IMR-90 (cell line): ENCODE measurements around the gene MRPL48. TPM values are rescaled to one million over a fixed set of nuclear protein-coding genes. Genes with fewer than 3 reads are reported as not detected.

Experiments used
- ATAC-seq: fragments of 200-7000 bp; cut with Tn5 transposase; 2 replicates; pipeline ENCODE4 v1.9.1; 2020; ENCODE audit warnings: low read depth, mild to moderate bottlenecking, moderate library complexity
- BruUV-seq: library from RNA; stranded (reverse); fragments of 400-500 nt; replicated peaks from 2 replicates; lab custom pipeline; 2021; lab: Mats Ljungman, UMichigan
- CTCF ChIA-PET: fragments of 300-600 bp; formaldehyde crosslinking; extraction: SDS; loops from one replicate; lab custom pipeline; 2021; ENCODE audit warnings: antibody characterized with exemption; lab: Yijun Ruan, JAX
- POLR2A ChIA-PET: fragments of 300-600 bp; sonication (Branson Sonifier 250); formaldehyde crosslinking; loops from one replicate; lab custom pipeline; 2022; ENCODE audit warnings: antibody characterized with exemption; ENCODE audit not compliant: unreplicated experiment; lab: Charles Lee
- DNase-seq: peaks from one replicate; pipeline ENCODE4 v3.0.0; 2013
- H2AFZ ChIP-seq: replicated peaks from 2 replicates; pipeline ENCODE3; 2013; ENCODE audit warnings: low read length, mild to moderate bottlenecking; ENCODE audit not compliant: poor library complexity
- H2AK5ac ChIP-seq: 2 replicates; pipeline ENCODE4 v1.6.1; 2013; ENCODE audit warnings: low read depth, low read length, inconsistent platforms
- H2AK9ac ChIP-seq: replicated peaks from 2 replicates; pipeline ENCODE3; 2013; ENCODE audit warnings: mild to moderate bottlenecking, low read depth, low read length, moderate library complexity; ENCODE audit not compliant: poor library complexity
- H2BK120ac ChIP-seq: 2 replicates; pipeline ENCODE4 v1.6.1; 2013; ENCODE audit warnings: low read depth, low read length, inconsistent platforms
- H2BK15ac ChIP-seq: 3 replicates; pipeline ENCODE4 v1.6.1; 2013; ENCODE audit warnings: low read depth, low read length, inconsistent platforms
- H2BK20ac ChIP-seq: 2 replicates; pipeline ENCODE4 v1.6.1; 2013; ENCODE audit warnings: low read depth, mild to moderate bottlenecking, inconsistent platforms, low read length, moderate library complexity
- H2BK5ac ChIP-seq: 2 replicates; pipeline ENCODE4 v1.6.1; 2013; ENCODE audit warnings: mild to moderate bottlenecking, low read depth, low read length, inconsistent platforms; ENCODE audit not compliant: poor library complexity, severe bottlenecking
- H3K14ac ChIP-seq: replicated peaks from 2 replicates; pipeline ENCODE4 v1.6.1; 2013; ENCODE audit warnings: low read depth, low read length, inconsistent platforms
- H3K18ac ChIP-seq: 2 replicates; pipeline ENCODE4 v1.6.1; 2013; ENCODE audit warnings: low read depth, low read length, control low read depth
- H3K23ac ChIP-seq: 2 replicates; pipeline ENCODE4 v1.6.1; 2013; ENCODE audit warnings: low read depth, low read length, inconsistent platforms
- H3K27ac ChIP-seq: 2 replicates; pipeline ENCODE4 v1.5.1; 2013; ENCODE audit warnings: mild to moderate bottlenecking, control low read depth, low read length; ENCODE audit not compliant: insufficient read depth
- H3K27me3 ChIP-seq: 2 replicates; pipeline ENCODE4 v1.6.1; 2013; ENCODE audit warnings: low read length; ENCODE audit not compliant: control insufficient read depth, insufficient read depth
- H3K36me3 ChIP-seq: 2 replicates; pipeline ENCODE4 v1.6.1; 2013; ENCODE audit warnings: low read length, mixed read lengths; ENCODE audit not compliant: control insufficient read depth, insufficient read depth
- H3K4ac ChIP-seq: 2 replicates; pipeline ENCODE4 v1.6.1; 2013; ENCODE audit warnings: low read depth, low read length, inconsistent platforms
- H3K4me1 ChIP-seq: 2 replicates; pipeline ENCODE4 v1.6.1; 2013; ENCODE audit warnings: low read length, mixed read lengths; ENCODE audit not compliant: control insufficient read depth, insufficient read depth
- H3K4me2 ChIP-seq: 2 replicates; pipeline ENCODE4 v1.6.1; 2013; ENCODE audit warnings: low read depth, mild to moderate bottlenecking, control low read depth, low read length, moderate library complexity
- H3K4me3 ChIP-seq: 2 replicates; pipeline ENCODE4 v1.5.1; 2013; ENCODE audit warnings: low read depth, mild to moderate bottlenecking, control low read depth, low read length, moderate library complexity; ENCODE audit not compliant: insufficient read depth
- H3K56ac ChIP-seq: 2 replicates; pipeline ENCODE4 v1.6.1; 2013; ENCODE audit warnings: low read length, inconsistent platforms; ENCODE audit not compliant: insufficient read depth; ENCODE audit errors: extremely low read depth
- H3K79me1 ChIP-seq, 2 experiments: 2 replicates each; pipeline ENCODE4 v1.6.1; 2013; ENCODE audit warnings: low read length in 2 of 2, inconsistent platforms in 1 of 2, low read depth in 1 of 2
- H3K9ac ChIP-seq: 2 replicates; pipeline ENCODE4 v1.6.1; 2013; ENCODE audit warnings: low read depth, low read length, control low read depth
- H3K9me1 ChIP-seq: 2 replicates; pipeline ENCODE4 v1.6.1; 2013; ENCODE audit warnings: low read length, inconsistent platforms; ENCODE audit not compliant: insufficient read depth
- H3K9me3 ChIP-seq: 2 replicates; pipeline ENCODE4 v1.6.1; 2013; ENCODE audit warnings: low read length; ENCODE audit not compliant: control insufficient read depth, insufficient read depth
- H4K20me1 ChIP-seq: 2 replicates; pipeline ENCODE4 v1.6.1; 2013; ENCODE audit warnings: low read length, inconsistent platforms; ENCODE audit not compliant: insufficient read depth
- H4K5ac ChIP-seq: 2 replicates; pipeline ENCODE4 v1.6.1; 2013; ENCODE audit warnings: mild to moderate bottlenecking, low read depth, low read length, control low read depth
- H4K8ac ChIP-seq, 2 experiments: 2 replicates each; pipeline ENCODE4 v1.6.1; 2013; ENCODE audit warnings: low read depth in 2 of 2, low read length in 2 of 2, control low read depth in 1 of 2, inconsistent platforms in 1 of 2
- H4K91ac ChIP-seq: 2 replicates; pipeline ENCODE4 v1.6.1; 2013; ENCODE audit warnings: low read depth, low read length, inconsistent platforms; ENCODE audit not compliant: insufficient read depth
- CTCF ChIP-seq: conservative IDR thresholded peaks from 2 replicates; pipeline ENCODE4 v1.5.1; 2012; ENCODE audit warnings: mild to moderate bottlenecking, low read depth, low read length, improper control_type of control experiment
- ELK1 ChIP-seq: fragments of 150-350 bp; IDR thresholded peaks from 2 replicates; pipeline ENCODE4 v1.6.1; 2016; ENCODE audit warnings: low read depth, mild to moderate bottlenecking, low read length, moderate library complexity, borderline replicate concordance
- FOS ChIP-seq: fragments of 150-350 bp; IDR thresholded peaks from 2 replicates; pipeline ENCODE4 v1.6.1; 2016; ENCODE audit warnings: low read depth, low read length
- MAZ ChIP-seq: IDR thresholded peaks from 2 replicates; pipeline ENCODE4 v1.6.1; 2012; ENCODE audit warnings: low read depth, mild to moderate bottlenecking, low read length, improper control_type of control experiment, moderate library complexity, borderline replicate concordance
- NFE2L2 ChIP-seq: fragments of 150-350 bp; IDR thresholded peaks from 2 replicates; pipeline ENCODE4 v1.6.1; 2016; ENCODE audit warnings: low read depth, mild to moderate bottlenecking, low read length
- RAD21 ChIP-seq: IDR thresholded peaks from 2 replicates; pipeline ENCODE4 v1.6.1; 2012; ENCODE audit warnings: low read length, improper control_type of control experiment
- SMC3 ChIP-seq: fragments of 150-350 bp; IDR thresholded peaks from 2 replicates; pipeline ENCODE4 v1.6.1; 2016; ENCODE audit warnings: low read depth, mild to moderate bottlenecking, antibody characterized with exemption, low read length, moderate library complexity
- WGBS, 2 experiments: methylation state at CpG; one replicate each; pipeline versions ENCODE4 v1.1.5 to v1.1.7; 2013; ENCODE audit warnings: missing lambda C conversion rate in 2 of 2; ENCODE audit not compliant: insufficient read length in 1 of 2; ENCODE audit errors: extremely low coverage in 2 of 2; 5-methylcytosine and 5-hydroxymethylcytosine counted together
- dilution Hi-C: fragments of 300-500 bp; cut with HindIII; formaldehyde crosslinking; loops from one replicate; pipeline ENCODE4 v1.14.3; 2018; ENCODE audit warnings: low sequenced_read_pairs; ENCODE audit not compliant: unreplicated experiment
- in situ Hi-C: fragments of 300-500 bp; cut with MboI; formaldehyde crosslinking; loops from 3 replicates; pipeline ENCODE4 v1.14.3; 2019; ENCODE audit warnings: low sequenced_read_pairs, inconsistent platforms, mixed read lengths
- intact Hi-C: fragments of 100-400 bp; cut with micrococcal nuclease; formaldehyde crosslinking; loops from 2 replicates; pipeline ENCODE4 v1.10.0; 2022
- polyA plus RNA-seq, 3 experiments: library from polyadenylated mRNA; depleted of rRNA; stranded (reverse); fragments of >200 nt; gene quantifications; 2 replicates each; pipeline ENCODE4 v1.2.3, GENCODE V29; 2012; ENCODE audit warnings: low replicate concordance in 1 of 3
- total RNA-seq: library from RNA; depleted of rRNA; stranded (reverse); fragments of >200 nt; gene quantifications from 2 replicates; pipeline ENCODE4 v1.2.3, GENCODE V29; 2012

MRPL48 gene
- total and polyA plus RNA-seq, 2 of the 4 experiments (the other 2 are of a cell fraction), result 24.0 to 29.4 TPM

GRCh38 chr11:73787051-73787642, 527 bp upstream of the MRPL48 start:
- H3K79me1 ChIP-seq, result peaks cover 2 to 29% of the 10 kb centered on the region in 2 experiments; a peak in 2 of 4 replicates
- H3K14ac ChIP-seq, result peak overlapping the region; percentile 95
- peak overlapping the region; percentile 90; the same call in 1 of the 2 replicates for H3K56ac ChIP-seq
- H2AK5ac ChIP-seq, result peak overlapping the region; percentile 84; the same call in 1 of the 2 replicates
- H3K4me2 ChIP-seq, result peak overlapping the region; percentile 76
- H2AFZ ChIP-seq, result peak overlapping the region; percentile 82
- no peaks in the 10 kb centered on the region for H3K36me3 ChIP-seq
- H2BK5ac ChIP-seq, result peak overlapping the region; percentile 87
- H3K9ac ChIP-seq, result peak overlapping the region; percentile 81
- peaks cover 2% of the 10 kb centered on the region; the same call in 1 of the 2 replicates for H3K4me1 ChIP-seq
- POLR2A ChIA-PET, result interaction anchor here (1.5 kb wide), 1 partner anchor 8 kb away, joined by 6 read pairs; no protein-coding TSS in a partner anchor
- ATAC-seq (no peak), DNase-seq (no peak)
- H3K4ac ChIP-seq, result peak overlapping the region; percentile 88
- peak overlapping the region; percentile 99 for H4K5ac ChIP-seq
- no peak overlapping the region for H3K18ac ChIP-seq
- peak overlapping the region; percentile 71 for H4K91ac ChIP-seq
- H4K8ac ChIP-seq, result peak overlapping the region; percentile 73 to 99
- no peak overlapping the region for H2AK9ac ChIP-seq
- no peaks in the 10 kb centered on the region for H3K9me1 ChIP-seq
- no peak overlapping the region for H2BK20ac ChIP-seq
- H2BK120ac ChIP-seq, result peak overlapping the region; percentile 32; the same call in 1 of the 2 replicates
- CTCF ChIA-PET, result interaction anchor here (0.6 kb wide), 1 partner anchor 69 kb away, joined by 3 read pairs; no protein-coding TSS in a partner anchor
- TF ChIP-seq FOS (no peak), RAD21 (no peak), NFE2L2 (no peak), SMC3 (no peak), ELK1 (no peak), MAZ (no peak), CTCF (no peak)
- peak overlapping the region; percentile 67; the same call in 1 of the 2 replicates for H3K23ac ChIP-seq
- no peaks in the 10 kb centered on the region for H3K9me3 ChIP-seq
- peak overlapping the region; percentile 69 for H3K4me3 ChIP-seq
- H3K27me3 ChIP-seq, result no peaks in the 10 kb centered on the region
- dilution Hi-C loops (no loop called here), in situ Hi-C loops (no loop called here), intact Hi-C loops (loop anchor here (5.0 kb wide), 1 partner anchor 90 kb away; the partner anchor contains the start of genes COA4 and PAAF1)
- H2BK15ac ChIP-seq, result peak overlapping the region; percentile 57; the same call in 1 of the 3 replicates
- 46% methylated on average over 5 of the region's 17 CpGs; no CpG with 5 or more reads in 1 of the 2 experiments for WGBS, 2 experiments
- no peaks in the 10 kb centered on the region for H4K20me1 ChIP-seq
- H3K27ac ChIP-seq, result peak overlapping the region; percentile 68
- no TSS peak for BruUV-seq
